Left forelimb (tissue), 1 donor: Measurements from ENCODE around the gene SCN3B.

ENCODE experiments used
- DNase-seq: peaks from one replicate; pipeline ENCODE4 v3.0.0-alpha.2; 2018; ENCODE audit warnings: low spot score

Gene SCN3B

GRCh38 chr11:123653827-123654565, 428 bp downstream of the SCN3B start:
- peak; percentile 73 for DNase-seq

GRCh38 chr11:123653483-123653826, 969 bp downstream of the SCN3B start:
- no peak for DNase-seq

- DNase-seq, result no peak
Measured at GRCh38 chr11:123652599-123652998, 1.8 kb downstream of the SCN3B start.

GRCh38 chr11:123650901-123651300, 3.5 kb downstream of the SCN3B start:
- DNase-seq, result no peak

GRCh38 chr11:123645286-123645975, 9.0 kb downstream of the SCN3B start:
- no peak for DNase-seq

GRCh38 chr11:123642435-123642834, 12.0 kb downstream of the SCN3B start:
- no peak for DNase-seq

GRCh38 chr11:123641495-123641840, 13.0 kb downstream of the SCN3B start:
- DNase-seq, result no peak

- no peak for DNase-seq
Measured at GRCh38 chr11:123640677-123641494, 13.5 kb downstream of the SCN3B start.

GRCh38 chr11:123640029-123640428, 14.4 kb downstream of the SCN3B start:
- DNase-seq, result no peak

GRCh38 chr11:123630126-123630608, 24.3 kb downstream of the SCN3B start:
- DNase-seq, result no peak

GRCh38 chr11:123628936-123629683, 25.3 kb downstream of the SCN3B start:
- no peak for DNase-seq

GRCh38 chr11:123624974-123625373, 29.4 kb downstream of the SCN3B start:
- no peak for DNase-seq

GRCh38 chr11:123622576-123622975, 31.8 kb downstream of the SCN3B start:
- no peak for DNase-seq

- DNase-seq, result no peak
Measured at GRCh38 chr11:123616505-123617198, 37.8 kb downstream of the SCN3B start.

- no peak for DNase-seq
Measured at GRCh38 chr11:123611698-123612097, 42.7 kb downstream of the SCN3B start.

- DNase-seq, result no peak
Measured at GRCh38 chr11:123608945-123609344, 45.5 kb downstream of the SCN3B start.

- DNase-seq, result no peak
Measured at GRCh38 chr11:123608371-123608770, 46.1 kb downstream of the SCN3B start.

- DNase-seq, result no peak
Measured at GRCh38 chr11:123607781-123608180, 46.6 kb downstream of the SCN3B start.

- no peak for DNase-seq
Measured at GRCh38 chr11:123603666-123604065, 50.8 kb downstream of the SCN3B start.

GRCh38 chr11:123601743-123602142, 52.7 kb downstream of the SCN3B start:
- DNase-seq, result no peak

GRCh38 chr11:123601136-123601535, 53.3 kb downstream of the SCN3B start:
- no peak for DNase-seq
